Thoracic aorta (tissue), 2 donors: ENCODE results near the gene GPD2. TPM values are rescaled to one million over a fixed set of nuclear protein-coding genes. Genes with fewer than 3 reads are reported as not detected.

Experiments
- ATAC-seq: fragments of 150-250 bp; one replicate; pipeline ENCODE4 v1.8.0; 2017; ENCODE audit warnings: low read depth; ENCODE audit not compliant: insufficient number of reproducible peaks, low FRiP score
- DNase-seq: peaks from one replicate; pipeline ENCODE4 v3.0.0-alpha.2; 2020; ENCODE audit warnings: low spot score
- H3K27ac ChIP-seq, 2 donors: fragments of 200-600 bp; sonication (generic); 1 replicate in 1 of 2; 2 replicates in 1 of 2; pipeline ENCODE4 v1.5.1; 2016; ENCODE audit warnings: mild to moderate bottlenecking in 2 of 2, moderate library complexity in 2 of 2
- H3K27me3 ChIP-seq: fragments of 200-600 bp; sonication (generic); replicated peaks from 2 replicates; pipeline ENCODE4 v1.6.0; 2016; ENCODE audit warnings: mild to moderate bottlenecking; ENCODE audit not compliant: insufficient read depth
- H3K36me3 ChIP-seq: fragments of 200-600 bp; sonication (generic); one replicate; pipeline ENCODE4 v1.5.1; 2016
- H3K4me1 ChIP-seq, 2 donors: fragments of 200-600 bp; sonication (generic); 1 replicate in 1 of 2; 2 replicates in 1 of 2; pipeline versions ENCODE4 v1.5.1 to v1.6.0; 2016; ENCODE audit warnings: low read depth in 2 of 2, mild to moderate bottlenecking in 1 of 2; ENCODE audit not compliant: control insufficient read depth in 1 of 2
- H3K4me3 ChIP-seq: fragments of 200-600 bp; sonication (generic); 2 replicates; pipeline ENCODE4 v1.5.1; 2016; ENCODE audit warnings: mild to moderate bottlenecking
- H3K9me3 ChIP-seq: fragments of 200-600 bp; sonication (generic); 2 replicates; pipeline ENCODE4 v1.5.1; 2016
- total RNA-seq, 2 donors: library from RNA; depleted of rRNA; stranded (reverse); fragments of >200 nt; gene quantifications; one replicate each; pipeline versions ENCODE4 v1.1.0 to v1.2.3, GENCODE V29; 2016
- TF ChIP-seq, protein P1 (sequence below): fragments of 200-600 bp; sonication (generic); IDR thresholded peaks from one replicate; pipeline ENCODE4 v1.5.1; 2019; ENCODE audit warnings: antibody characterized with exemption

Gene GPD2
- total RNA-seq, 2 donors from 2014 or later: 13.7 to 31.7 TPM

DNA sequence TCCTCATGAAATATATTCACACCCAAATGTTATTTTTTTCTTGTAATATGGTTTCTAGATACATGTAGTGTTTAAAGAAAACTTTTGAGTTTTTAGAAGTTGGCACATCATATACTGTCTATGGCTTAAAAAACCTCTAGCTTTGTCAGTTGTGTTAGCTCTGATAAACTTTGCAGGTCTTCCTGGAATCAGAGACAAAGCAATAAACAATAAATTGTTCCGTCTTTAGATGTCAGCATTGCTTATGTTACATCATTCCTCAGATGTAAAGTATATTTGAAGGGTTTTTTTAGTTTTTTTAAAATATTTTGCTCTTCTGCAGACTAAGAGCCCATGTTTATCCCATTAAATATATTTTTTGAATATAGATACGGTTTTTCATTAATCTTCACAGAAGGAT, 145.1 kb downstream of the GPD2 start:
- ATAC-seq: no peak

DNA sequence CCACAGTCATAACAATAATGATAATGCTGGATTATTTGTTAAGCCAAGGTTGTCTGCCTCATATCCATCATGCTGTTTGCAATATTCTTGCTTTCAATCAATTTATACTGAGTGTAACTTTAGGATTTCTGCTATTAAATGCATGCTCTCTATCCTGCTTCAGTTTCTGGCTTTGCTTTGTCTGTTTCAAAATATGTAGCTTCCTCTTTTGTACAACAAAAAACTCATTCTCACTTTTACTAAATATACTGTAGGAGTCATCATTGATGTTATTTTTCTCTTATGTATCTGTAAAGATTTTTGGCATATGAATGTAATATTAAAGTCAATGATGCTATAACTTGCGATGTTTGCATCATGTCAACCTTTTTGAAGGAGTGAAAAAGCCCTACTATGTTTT, 149.3 kb downstream of the GPD2 start:
- DNase-seq: no peak
- no peak overlapping the region for H3K27ac ChIP-seq

More for the DNA sequence above, 145.1 kb downstream of the GPD2 start:
- H3K4me3 ChIP-seq: no peak overlapping the region
- no peak overlapping the region for H3K27ac ChIP-seq
- peaks cover 2% of the 10 kb centered on the region for H3K36me3 ChIP-seq
- H3K4me1 ChIP-seq: no peaks in the 10 kb centered on the region
- TF ChIP-seq, protein P1, sequence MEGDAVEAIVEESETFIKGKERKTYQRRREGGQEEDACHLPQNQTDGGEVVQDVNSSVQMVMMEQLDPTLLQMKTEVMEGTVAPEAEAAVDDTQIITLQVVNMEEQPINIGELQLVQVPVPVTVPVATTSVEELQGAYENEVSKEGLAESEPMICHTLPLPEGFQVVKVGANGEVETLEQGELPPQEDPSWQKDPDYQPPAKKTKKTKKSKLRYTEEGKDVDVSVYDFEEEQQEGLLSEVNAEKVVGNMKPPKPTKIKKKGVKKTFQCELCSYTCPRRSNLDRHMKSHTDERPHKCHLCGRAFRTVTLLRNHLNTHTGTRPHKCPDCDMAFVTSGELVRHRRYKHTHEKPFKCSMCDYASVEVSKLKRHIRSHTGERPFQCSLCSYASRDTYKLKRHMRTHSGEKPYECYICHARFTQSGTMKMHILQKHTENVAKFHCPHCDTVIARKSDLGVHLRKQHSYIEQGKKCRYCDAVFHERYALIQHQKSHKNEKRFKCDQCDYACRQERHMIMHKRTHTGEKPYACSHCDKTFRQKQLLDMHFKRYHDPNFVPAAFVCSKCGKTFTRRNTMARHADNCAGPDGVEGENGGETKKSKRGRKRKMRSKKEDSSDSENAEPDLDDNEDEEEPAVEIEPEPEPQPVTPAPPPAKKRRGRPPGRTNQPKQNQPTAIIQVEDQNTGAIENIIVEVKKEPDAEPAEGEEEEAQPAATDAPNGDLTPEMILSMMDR: no peak
- H3K27me3 ChIP-seq: no peaks in the 10 kb centered on the region
- no peaks in the 10 kb centered on the region for H3K9me3 ChIP-seq
- DNase-seq: no peak

DNA sequence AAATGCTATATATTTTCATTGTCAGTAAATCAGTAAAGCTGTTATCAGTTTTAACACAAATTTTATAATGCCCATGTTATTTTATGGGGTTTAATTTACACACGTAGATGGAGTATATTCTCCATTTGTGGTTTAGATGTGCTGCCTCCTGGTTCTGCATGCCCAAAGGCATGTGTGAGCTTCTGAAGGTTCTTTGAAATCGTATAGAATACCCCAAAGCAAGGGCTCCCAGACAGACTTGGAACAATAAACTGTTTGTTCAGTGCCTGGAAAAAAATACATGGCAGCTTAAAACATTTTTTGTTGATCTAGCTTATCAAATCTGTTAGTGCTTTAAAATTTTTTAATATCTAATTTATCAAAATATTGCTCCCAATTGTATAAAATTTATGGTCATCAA, 150.4 kb downstream of the GPD2 start:
- no peaks in the 10 kb centered on the region for H3K9me3 ChIP-seq

More for the DNA sequence above, 149.3 kb downstream of the GPD2 start:
- no peak for ATAC-seq
- TF ChIP-seq, protein P1: no peak
- H3K36me3 ChIP-seq: peaks cover 2% of the 10 kb centered on the region
- no peaks in the 10 kb centered on the region for H3K9me3 ChIP-seq
- H3K27me3 ChIP-seq: no peaks in the 10 kb centered on the region
- no peaks in the 10 kb centered on the region for H3K4me1 ChIP-seq
- H3K4me3 ChIP-seq: no peak overlapping the region

DNA sequence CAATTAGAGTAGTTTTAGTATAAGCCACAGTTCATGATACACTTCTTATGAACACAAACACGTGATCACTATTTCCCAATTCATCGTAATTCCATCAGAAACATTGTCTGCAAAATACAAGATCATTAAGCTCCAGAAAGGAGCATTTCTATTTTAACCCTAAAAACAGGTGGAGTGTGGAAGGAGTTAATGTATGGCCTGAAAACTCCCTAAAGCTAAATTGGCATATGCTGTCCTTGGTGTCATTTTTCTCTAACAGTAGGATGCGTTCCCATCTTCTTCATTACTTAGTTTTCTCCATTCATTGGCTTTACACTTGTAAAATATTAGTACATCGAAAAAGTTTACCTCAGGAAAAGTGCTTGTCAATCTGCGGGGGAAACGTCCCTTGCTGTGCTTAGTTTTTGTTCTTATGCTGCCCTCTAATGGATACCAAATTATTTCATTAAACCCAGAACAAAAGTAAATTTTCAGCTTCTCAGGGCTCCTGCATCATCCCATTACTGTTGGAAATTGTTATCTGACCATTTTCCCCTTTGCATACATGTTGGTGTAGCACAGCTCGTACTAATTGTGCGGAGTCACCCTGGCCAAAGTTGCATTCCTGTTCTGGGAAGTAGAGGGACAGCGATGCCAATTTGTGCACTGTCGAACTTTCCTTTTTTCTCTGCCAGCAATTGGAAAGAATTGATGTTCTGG, 153.4 kb downstream of the GPD2 start:
- Histone ChIP-seq H3K27ac (no peak overlapping the region), H3K27me3 (no peaks in the 10 kb centered on the region), H3K9me3 (no peaks in the 10 kb centered on the region), H3K4me3 (no peak overlapping the region), H3K4me1 (no peaks in the 10 kb centered on the region), H3K36me3 (no peaks in the 10 kb centered on the region)
- DNase-seq: no peak
- peak; percentile 18 for ATAC-seq
- TF ChIP-seq, protein P1: peak; percentile 39

More for the DNA sequence above, 150.4 kb downstream of the GPD2 start:
- TF ChIP-seq, protein P1: no peak
- Histone ChIP-seq H3K4me1 (no peaks in the 10 kb centered on the region), H3K4me3 (no peak overlapping the region), H3K27me3 (no peaks in the 10 kb centered on the region), H3K27ac (no peak overlapping the region), H3K36me3 (peaks cover 2% of the 10 kb centered on the region)
- no peak for ATAC-seq
- no peak for DNase-seq

DNA sequence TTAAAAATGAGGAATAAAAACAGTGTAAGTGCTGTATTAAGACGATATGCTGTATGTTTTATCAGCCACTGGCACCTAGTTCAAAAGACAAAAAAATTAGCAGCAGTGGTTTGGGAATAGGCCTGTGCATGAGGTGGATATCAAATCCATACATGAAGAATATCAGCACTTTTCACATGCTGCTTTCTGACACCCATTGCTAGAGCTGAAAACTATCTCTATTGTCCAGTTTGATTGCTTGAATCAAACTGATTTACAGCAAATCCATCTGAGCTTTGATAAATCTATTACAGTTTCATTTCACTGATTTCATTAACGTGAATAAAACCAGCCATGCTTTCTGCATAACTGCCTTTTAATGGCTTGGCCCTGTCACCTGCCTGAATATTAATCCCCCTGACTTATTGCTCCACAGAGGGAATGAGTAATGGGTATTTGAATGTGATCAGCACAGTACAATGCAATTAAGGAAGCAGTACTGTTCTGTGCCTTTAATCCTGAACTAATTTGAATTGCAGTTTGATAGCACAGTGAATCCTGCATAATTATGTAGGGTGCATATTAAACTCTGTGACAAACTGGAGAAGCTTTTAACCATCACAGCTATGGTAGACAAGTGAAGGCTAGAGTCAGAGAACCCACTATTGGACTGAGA, 154.0 kb downstream of the GPD2 start:
- no peak for ATAC-seq

More for the DNA sequence above, 154.0 kb downstream of the GPD2 start:
- no peak overlapping the region for H3K4me3 ChIP-seq
- H3K9me3 ChIP-seq: no peaks in the 10 kb centered on the region
- TF ChIP-seq, protein P1: no peak
- no peak for DNase-seq
- H3K36me3 ChIP-seq: no peaks in the 10 kb centered on the region
- H3K27ac ChIP-seq: no peak overlapping the region
- no peaks in the 10 kb centered on the region for H3K4me1 ChIP-seq
- no peaks in the 10 kb centered on the region for H3K27me3 ChIP-seq
